Nephron progenitor cell (in vitro differentiated cells): ENCODE results near the gene HTR6.
"Not testable (repeated sequence)": the region's sequence is repeated elsewhere in the genome, so short reads cannot be mapped to it uniquely, and the experiment has no call there.

Source experiments
- DNase-seq: peaks from one replicate; pipeline ENCODE4 v3.0.0; 2021
- H3K27ac Mint-ChIP-seq: 2 replicates; pipeline ENCODE4 v1.8.0; 2021; ENCODE audit warnings: mild to moderate bottlenecking, moderate library complexity, mixed read lengths
- H3K27me3 Mint-ChIP-seq: 2 replicates; pipeline ENCODE4 v1.8.0; 2021; ENCODE audit warnings: mild to moderate bottlenecking, low read depth, mixed read lengths; ENCODE audit not compliant: poor library complexity
- H3K36me3 Mint-ChIP-seq: 2 replicates; pipeline ENCODE4 v1.8.0; 2021; ENCODE audit warnings: low read depth, mixed read lengths
- H3K4me1 Mint-ChIP-seq: 2 replicates; pipeline ENCODE4 v1.8.0; 2021; ENCODE audit warnings: mixed read lengths
- H3K4me3 Mint-ChIP-seq: 2 replicates; pipeline ENCODE4 v1.8.0; 2021; ENCODE audit warnings: mild to moderate bottlenecking, moderate library complexity, mixed read lengths
- H3K9me3 Mint-ChIP-seq: 2 replicates; pipeline ENCODE4 v1.8.0; 2021; ENCODE audit warnings: mild to moderate bottlenecking, moderate library complexity, mixed read lengths
- CTCF ChIP-seq: fragments of 200-600 bp; sonication (generic); IDR thresholded peaks from 2 replicates; pipeline ENCODE4 v1.5.0; 2021; ENCODE audit warnings: antibody characterized with exemption

HTR6 gene

GRCh38 chr1:19633106-19633505 lies 31.6 kb upstream of the HTR6 start:
- Mint-ChIP-seq H3K27ac (no peak overlapping the region), H3K9me3 (no peaks in the 10 kb centered on the region), H3K4me1 (no peaks in the 10 kb centered on the region), H3K27me3 (peaks cover 6% of the 10 kb centered on the region), H3K4me3 (no peak overlapping the region), H3K36me3 (peaks cover 8% of the 10 kb centered on the region)
- TF ChIP-seq CTCF, result no peak
- no peak for DNase-seq

GRCh38 chr1:19635064-19635463 lies 29.6 kb upstream of the HTR6 start:
- not testable (repeated sequence) for DNase-seq, H3K4me1 Mint-ChIP-seq, H3K27ac Mint-ChIP-seq, H3K36me3 Mint-ChIP-seq, H3K4me3 Mint-ChIP-seq, H3K9me3 Mint-ChIP-seq
- H3K27me3 Mint-ChIP-seq, result peaks cover 20% of the 10 kb centered on the region

GRCh38 chr1:19635646-19636045 lies 29.0 kb upstream of the HTR6 start:
- H3K9me3 Mint-ChIP-seq, result no peaks in the 10 kb centered on the region
- no peak overlapping the region for H3K27ac Mint-ChIP-seq
- no peak for DNase-seq

GRCh38 chr1:19636065-19636464 lies 28.6 kb upstream of the HTR6 start:
- no peak for TF ChIP-seq CTCF
- no peak overlapping the region for H3K4me3 Mint-ChIP-seq
- H3K36me3 Mint-ChIP-seq, result no peaks in the 10 kb centered on the region
- no peaks in the 10 kb centered on the region for H3K4me1 Mint-ChIP-seq
- H3K27me3 Mint-ChIP-seq, result peaks cover 30% of the 10 kb centered on the region
- no peak overlapping the region for H3K27ac Mint-ChIP-seq
- no peak for DNase-seq
- no peaks in the 10 kb centered on the region for H3K9me3 Mint-ChIP-seq

More at GRCh38 chr1:19635646-19636045, 29.0 kb upstream of the HTR6 start:
- Mint-ChIP-seq H3K4me1 (no peaks in the 10 kb centered on the region), H3K36me3 (no peaks in the 10 kb centered on the region), H3K27me3 (peaks cover 26% of the 10 kb centered on the region), H3K4me3 (no peak overlapping the region)
- no peak for TF ChIP-seq CTCF

- not testable (repeated sequence) for DNase-seq, H3K9me3 Mint-ChIP-seq, H3K4me3 Mint-ChIP-seq, H3K4me1 Mint-ChIP-seq, H3K27ac Mint-ChIP-seq, H3K36me3 Mint-ChIP-seq
- peaks cover 37% of the 10 kb centered on the region for H3K27me3 Mint-ChIP-seq
Observed at GRCh38 chr1:19636749-19637148, 27.9 kb upstream of the HTR6 start.

GRCh38 chr1:19637606-19638005 lies 27.1 kb upstream of the HTR6 start:
- DNase-seq, result no peak
- Mint-ChIP-seq H3K27ac (no peak overlapping the region), H3K9me3 (no peaks in the 10 kb centered on the region), H3K27me3 (peaks cover 45% of the 10 kb centered on the region), H3K4me3 (no peak overlapping the region), H3K4me1 (no peaks in the 10 kb centered on the region), H3K36me3 (no peaks in the 10 kb centered on the region)
- TF ChIP-seq CTCF, result no peak

- not testable (repeated sequence) for DNase-seq, H3K27ac Mint-ChIP-seq, H3K36me3 Mint-ChIP-seq, H3K9me3 Mint-ChIP-seq, H3K4me3 Mint-ChIP-seq, H3K4me1 Mint-ChIP-seq
- peaks cover 57% of the 10 kb centered on the region for H3K27me3 Mint-ChIP-seq
Observed at GRCh38 chr1:19639228-19639627, 25.4 kb upstream of the HTR6 start.

GRCh38 chr1:19639999-19640362 lies 24.7 kb upstream of the HTR6 start:
- no peaks in the 10 kb centered on the region for H3K36me3 Mint-ChIP-seq
- H3K27me3 Mint-ChIP-seq, result peaks cover 62% of the 10 kb centered on the region
- DNase-seq, result no peak
- no peak for TF ChIP-seq CTCF
- peaks cover 9% of the 10 kb centered on the region for H3K4me1 Mint-ChIP-seq
- H3K27ac Mint-ChIP-seq, result no peak overlapping the region
- H3K4me3 Mint-ChIP-seq, result no peak overlapping the region
- no peaks in the 10 kb centered on the region for H3K9me3 Mint-ChIP-seq
